RWPE2 (cell line): ENCODE data around the gene NIPAL1.

ENCODE experiments used
- ATAC-seq: fragments of 200-7000 bp; cut with Tn5 transposase; 3 replicates; pipeline ENCODE4 v1.9.1; 2021; ENCODE audit warnings: low read depth
- DNase-seq: peaks from one replicate; pipeline ENCODE4 v3.0.0-alpha.2; 2020; ENCODE audit warnings: low spot score
- H3K27ac ChIP-seq: fragments of 450-650 bp; 2 replicates; pipeline ENCODE4 v1.5.1; 2017; ENCODE audit warnings: mild to moderate bottlenecking; ENCODE audit not compliant: poor library complexity, severe bottlenecking
- H3K27me3 ChIP-seq: fragments of 250-450 bp; sonication (Bioruptor Pico); 2 replicates; pipeline ENCODE4 v1.5.1; 2021; ENCODE audit warnings: mild to moderate bottlenecking, moderate library complexity; ENCODE audit not compliant: insufficient read depth, poor library complexity, severe bottlenecking
- H3K36me3 ChIP-seq: fragments of 250-450 bp; sonication (Bioruptor Pico); 2 replicates; pipeline ENCODE4 v1.5.1; 2020; ENCODE audit warnings: low read depth, mild to moderate bottlenecking, moderate library complexity
- H3K4me1 ChIP-seq: fragments of 250-450 bp; sonication (Bioruptor Pico); 2 replicates; pipeline ENCODE4 v1.5.1; 2021; ENCODE audit warnings: mild to moderate bottlenecking, moderate library complexity; ENCODE audit not compliant: insufficient read depth, poor library complexity, severe bottlenecking
- H3K4me3 ChIP-seq: fragments of 250-450 bp; sonication (Bioruptor Pico); 2 replicates; pipeline ENCODE4 v1.5.1; 2021; ENCODE audit warnings: mild to moderate bottlenecking, moderate library complexity; ENCODE audit not compliant: severe bottlenecking
- H3K9me3 ChIP-seq: fragments of 250-450 bp; sonication (Bioruptor Pico); 2 replicates; pipeline ENCODE4 v1.5.1; 2021; ENCODE audit warnings: mild to moderate bottlenecking, moderate library complexity; ENCODE audit not compliant: severe bottlenecking
- TF ChIP-seq, protein P1 (sequence below): fragments of 450-650 bp; IDR thresholded peaks from one replicate; pipeline ENCODE4 v1.5.1; 2017; ENCODE audit warnings: mild to moderate bottlenecking, moderate library complexity; ENCODE audit not compliant: poor library complexity, severe bottlenecking

NIPAL1 gene

DNA sequence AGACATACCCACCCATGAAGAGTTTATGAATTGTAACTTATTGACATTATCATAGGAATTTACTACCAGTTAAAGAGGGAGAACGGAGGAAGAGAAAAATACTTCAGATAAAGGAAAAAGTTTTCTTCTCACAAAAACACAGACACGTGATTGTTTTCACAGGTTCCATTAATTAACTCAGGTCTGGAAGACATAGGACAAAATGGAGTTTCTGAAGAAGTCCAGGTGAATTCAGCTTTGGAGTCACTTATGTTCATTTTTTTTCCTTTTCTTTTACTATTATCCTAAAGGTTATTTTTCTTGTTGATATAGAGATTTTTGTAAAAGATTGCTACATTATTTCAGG is 20.5 kb downstream of the NIPAL1 start:
- peaks cover 26% of the 10 kb centered on the region for H3K36me3 ChIP-seq
- H3K27me3 ChIP-seq: no peaks in the 10 kb centered on the region
- H3K27ac ChIP-seq: no peak overlapping the region
- H3K4me1 ChIP-seq: no peaks in the 10 kb centered on the region
- TF ChIP-seq, protein P1, sequence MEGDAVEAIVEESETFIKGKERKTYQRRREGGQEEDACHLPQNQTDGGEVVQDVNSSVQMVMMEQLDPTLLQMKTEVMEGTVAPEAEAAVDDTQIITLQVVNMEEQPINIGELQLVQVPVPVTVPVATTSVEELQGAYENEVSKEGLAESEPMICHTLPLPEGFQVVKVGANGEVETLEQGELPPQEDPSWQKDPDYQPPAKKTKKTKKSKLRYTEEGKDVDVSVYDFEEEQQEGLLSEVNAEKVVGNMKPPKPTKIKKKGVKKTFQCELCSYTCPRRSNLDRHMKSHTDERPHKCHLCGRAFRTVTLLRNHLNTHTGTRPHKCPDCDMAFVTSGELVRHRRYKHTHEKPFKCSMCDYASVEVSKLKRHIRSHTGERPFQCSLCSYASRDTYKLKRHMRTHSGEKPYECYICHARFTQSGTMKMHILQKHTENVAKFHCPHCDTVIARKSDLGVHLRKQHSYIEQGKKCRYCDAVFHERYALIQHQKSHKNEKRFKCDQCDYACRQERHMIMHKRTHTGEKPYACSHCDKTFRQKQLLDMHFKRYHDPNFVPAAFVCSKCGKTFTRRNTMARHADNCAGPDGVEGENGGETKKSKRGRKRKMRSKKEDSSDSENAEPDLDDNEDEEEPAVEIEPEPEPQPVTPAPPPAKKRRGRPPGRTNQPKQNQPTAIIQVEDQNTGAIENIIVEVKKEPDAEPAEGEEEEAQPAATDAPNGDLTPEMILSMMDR: no peak
- H3K9me3 ChIP-seq: no peaks in the 10 kb centered on the region
- no peak overlapping the region for H3K4me3 ChIP-seq
- DNase-seq (no peak), ATAC-seq (no peak)

DNA sequence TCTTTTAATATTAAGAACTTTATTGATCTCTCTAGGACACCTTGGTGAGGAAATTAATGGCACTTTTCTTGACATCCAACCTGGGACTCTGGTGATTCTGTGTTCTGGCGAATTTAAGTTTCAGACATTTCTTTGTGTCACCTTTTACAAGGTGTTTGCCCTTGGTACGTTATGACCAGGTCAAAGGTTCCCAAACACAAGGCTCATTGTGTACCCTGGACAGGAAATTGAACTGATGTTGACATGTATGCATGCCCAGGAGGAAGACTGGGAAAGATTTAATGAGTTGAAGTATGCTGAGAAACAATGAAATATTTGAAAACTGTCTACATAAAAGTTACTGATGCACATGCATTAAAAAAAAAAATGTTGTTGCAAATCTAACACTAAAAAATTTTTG is 22.1 kb downstream of the NIPAL1 start:
- no peak overlapping the region for H3K27ac ChIP-seq
- TF ChIP-seq, protein P1: no peak
- no peaks in the 10 kb centered on the region for H3K9me3 ChIP-seq
- no peak for ATAC-seq
- H3K4me1 ChIP-seq: no peaks in the 10 kb centered on the region
- H3K4me3 ChIP-seq: no peak overlapping the region
- no peak for DNase-seq
- no peaks in the 10 kb centered on the region for H3K27me3 ChIP-seq
- H3K36me3 ChIP-seq: peaks cover 19% of the 10 kb centered on the region

DNA sequence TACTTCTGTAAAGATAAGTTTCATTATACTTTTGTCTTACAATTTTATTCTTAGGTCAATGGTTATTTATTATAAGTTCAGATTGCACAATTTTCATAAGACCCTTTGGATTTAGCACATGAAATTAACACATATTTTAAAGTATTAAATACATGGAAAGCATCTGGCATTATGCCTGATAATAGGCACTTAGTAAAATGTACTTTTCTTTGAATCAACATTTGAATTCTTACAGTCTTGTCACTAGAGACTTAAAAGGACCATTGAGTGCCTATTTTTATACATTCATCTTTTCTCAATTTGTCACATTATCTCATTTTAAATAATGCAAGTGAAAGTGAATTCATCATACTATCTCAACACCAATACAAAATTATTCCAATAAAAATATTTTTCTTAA is 23.0 kb downstream of the NIPAL1 start:
- Histone ChIP-seq H3K4me1 (no peaks in the 10 kb centered on the region), H3K36me3 (peaks cover 10% of the 10 kb centered on the region), H3K27ac (no peak overlapping the region), H3K9me3 (no peaks in the 10 kb centered on the region), H3K27me3 (no peaks in the 10 kb centered on the region), H3K4me3 (no peak overlapping the region)
- TF ChIP-seq, protein P1: no peak
- ATAC-seq (no peak), DNase-seq (no peak)

DNA sequence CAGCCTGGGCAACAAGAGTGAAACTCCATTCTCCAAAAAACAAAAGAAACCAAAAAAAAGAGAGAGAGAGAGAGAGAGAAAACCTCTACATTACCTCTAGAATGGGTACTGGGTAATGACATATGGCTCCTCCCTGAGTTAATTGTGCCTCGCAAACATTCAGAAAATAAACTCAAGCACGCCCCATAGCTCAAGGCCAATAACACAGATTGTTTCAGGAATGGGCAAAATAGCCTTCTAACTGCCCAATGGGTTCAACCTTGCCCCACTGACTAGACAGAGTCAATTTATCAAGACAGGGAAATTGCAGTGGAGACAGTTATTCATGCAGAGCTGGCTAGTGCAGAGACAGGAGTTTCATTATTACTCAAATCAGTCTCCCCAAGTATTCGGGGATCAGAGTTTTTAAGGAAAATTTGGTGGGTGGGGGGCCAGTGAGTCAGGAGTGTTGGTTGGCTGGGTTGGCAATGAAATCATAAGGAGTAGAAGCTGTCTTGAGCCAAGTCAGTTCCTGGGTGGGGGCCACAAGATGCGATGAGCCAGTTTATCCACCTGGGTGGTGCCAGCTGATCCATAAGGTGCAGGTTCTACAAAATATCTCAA is 25.1 kb downstream of the NIPAL1 start:
- TF ChIP-seq, protein P1: no peak
- DNase-seq (no peak), ATAC-seq (no peak)
- Histone ChIP-seq H3K4me3 (no peak overlapping the region), H3K9me3 (no peaks in the 10 kb centered on the region), H3K36me3 (no peaks in the 10 kb centered on the region; the same call in 1 of the 2 replicates), H3K27ac (no peak overlapping the region), H3K4me1 (no peaks in the 10 kb centered on the region), H3K27me3 (no peaks in the 10 kb centered on the region)

DNA sequence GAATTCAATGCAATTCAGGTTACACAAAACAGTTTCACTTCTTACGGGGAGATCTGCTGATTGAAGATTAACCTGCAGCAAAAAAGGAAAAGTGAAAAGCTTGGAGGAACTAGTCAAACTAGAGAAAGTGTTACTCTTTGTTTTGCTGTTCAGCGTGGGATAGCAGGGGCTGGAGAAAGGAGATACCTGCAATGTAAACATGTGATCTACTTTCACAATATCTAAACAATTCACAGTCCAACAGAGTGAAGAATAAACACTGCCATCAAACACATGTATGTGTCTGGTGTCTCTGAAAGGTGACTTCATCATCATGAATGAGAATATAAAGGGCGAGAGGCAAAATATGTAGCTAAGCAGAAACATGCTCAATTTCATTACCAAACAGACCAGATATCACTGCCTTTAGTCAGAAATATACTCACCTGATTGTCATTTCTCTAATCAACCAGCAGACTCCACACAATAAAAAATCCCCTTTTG is 26.4 kb downstream of the NIPAL1 start:
- Histone ChIP-seq H3K4me3 (no peak overlapping the region), H3K36me3 (no peaks in the 10 kb centered on the region), H3K27ac (no peak overlapping the region), H3K27me3 (no peaks in the 10 kb centered on the region), H3K4me1 (no peaks in the 10 kb centered on the region), H3K9me3 (no peaks in the 10 kb centered on the region)
- TF ChIP-seq, protein P1: no peak
- DNase-seq: no peak
- 0 out of 3 replicates have a peak, but pooled peaks have one; percentile 17 for ATAC-seq
